Hematopoietic multipotent progenitor cell treated with erythropoietin and hydrocortisone succinate and interleukin-3 and kit ligand, for 6 days (in vitro differentiated cells): ENCODE data around the gene ILDR2.
A peak's percentile ranks its signal among the peaks of the same experiment; 100 is the strongest.

Source experiments
- DNase-seq: peaks from one replicate; pipeline ENCODE4 v3.0.0-alpha.2; 2015

ILDR2 gene

GRCh38 chr1:166969074-166969677, 6.2 kb downstream of the ILDR2 start:
- no peak for DNase-seq

- DNase-seq = no peak
Observed at GRCh38 chr1:166960858-166961474, 14.4 kb downstream of the ILDR2 start.

- DNase-seq = no peak
Observed at GRCh38 chr1:166956872-166957271, 18.5 kb downstream of the ILDR2 start.

GRCh38 chr1:166956057-166956850, 19.1 kb downstream of the ILDR2 start:
- peak; percentile 29 for DNase-seq

- DNase-seq = no peak
Observed at GRCh38 chr1:166953491-166953890, 21.8 kb downstream of the ILDR2 start.

- DNase-seq = no peak
Observed at GRCh38 chr1:166952002-166952746, 23.2 kb downstream of the ILDR2 start.

GRCh38 chr1:166951050-166951449, 24.3 kb downstream of the ILDR2 start:
- DNase-seq = no peak

- DNase-seq = no peak
Observed at GRCh38 chr1:166950156-166950555, 25.2 kb downstream of the ILDR2 start.

GRCh38 chr1:166948856-166949350, 26.4 kb downstream of the ILDR2 start:
- no peak for DNase-seq

- DNase-seq = no peak
Observed at GRCh38 chr1:166947398-166948043, 27.8 kb downstream of the ILDR2 start.

GRCh38 chr1:166944186-166944967, 31.0 kb downstream of the ILDR2 start:
- peak; percentile 64 for DNase-seq

GRCh38 chr1:166939741-166940375, 35.5 kb downstream of the ILDR2 start:
- no peak for DNase-seq

GRCh38 chr1:166937962-166938361, 37.4 kb downstream of the ILDR2 start:
- DNase-seq = no peak

- no peak for DNase-seq
Observed at GRCh38 chr1:166937329-166937728, 38.0 kb downstream of the ILDR2 start.

- no peak for DNase-seq
Observed at GRCh38 chr1:166933633-166934032, 41.7 kb downstream of the ILDR2 start.

GRCh38 chr1:166933140-166933539, 42.2 kb downstream of the ILDR2 start:
- no peak for DNase-seq

GRCh38 chr1:166929911-166930310, 45.4 kb downstream of the ILDR2 start:
- DNase-seq = no peak

GRCh38 chr1:166927701-166928100, 47.6 kb downstream of the ILDR2 start:
- DNase-seq = no peak

GRCh38 chr1:166925810-166926478, 49.4 kb downstream of the ILDR2 start:
- no peak for DNase-seq

- DNase-seq = no peak
Observed at GRCh38 chr1:166924823-166925541, 50.4 kb downstream of the ILDR2 start.
